Fibroblast of peridontal ligament (primary cell): Measurements from ENCODE around the gene P2RX5.
"Not testable (repeated sequence)": the region's sequence is repeated elsewhere in the genome, so short reads cannot be mapped to it uniquely, and the experiment has no call there.

Source experiments
- DNase-seq: peaks from one replicate; pipeline ENCODE4 v3.0.0-alpha.2; 2010; ENCODE audit errors: extremely low read depth

Gene P2RX5

DNA sequence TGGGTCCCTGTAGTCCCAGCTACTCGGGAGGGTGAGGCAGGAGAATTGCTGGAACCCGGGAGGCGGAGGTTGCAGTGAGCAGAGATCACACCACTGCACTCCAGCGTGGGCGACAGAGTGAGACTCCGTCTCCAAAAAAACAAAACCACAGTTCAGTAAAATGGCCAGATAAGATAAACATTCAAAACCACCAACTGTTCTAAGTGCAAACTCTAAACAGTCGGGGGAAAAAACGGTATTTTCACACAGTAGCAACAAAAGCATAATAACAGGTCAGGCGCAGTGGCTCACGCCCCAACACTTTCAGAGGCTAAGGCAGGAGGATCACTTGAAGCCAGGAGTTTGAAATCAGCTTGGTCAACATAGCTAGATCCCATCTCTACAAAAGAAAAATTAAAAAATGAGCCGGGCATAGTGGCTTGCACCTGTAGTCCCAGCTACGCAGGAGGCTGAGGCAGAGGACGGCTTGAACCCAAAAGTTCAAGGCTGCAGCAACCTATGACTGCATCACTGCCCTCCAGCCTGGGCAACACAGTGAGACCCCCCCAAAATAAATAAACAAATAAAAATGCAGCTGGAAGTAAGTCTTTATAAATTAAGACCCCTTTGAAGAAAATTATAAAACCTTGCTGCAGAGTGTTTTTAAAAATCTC, 17.0 kb upstream of the P2RX5 start:
- DNase-seq, result no peak

DNA sequence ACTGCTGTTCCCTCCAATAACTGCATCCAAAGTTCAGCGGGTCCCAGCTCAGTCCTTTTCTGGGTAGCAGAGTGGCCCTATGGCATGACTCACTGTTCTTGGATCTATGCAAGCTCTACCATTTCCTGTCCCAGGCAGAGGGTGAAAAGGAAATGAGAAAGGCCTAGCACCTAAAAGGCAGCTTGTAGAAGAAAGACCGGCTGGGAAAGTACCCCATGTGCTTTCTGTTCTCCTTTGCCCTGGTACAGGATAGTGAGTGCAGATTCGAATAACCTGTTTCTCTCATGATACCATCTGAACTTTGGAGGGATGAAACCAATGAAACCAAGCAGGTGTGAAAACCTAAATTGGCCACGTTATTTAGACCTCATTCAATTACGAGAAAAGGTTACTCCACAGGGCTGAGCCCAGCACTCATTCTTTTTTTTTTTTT, 15.0 kb upstream of the P2RX5 start:
- no peak for DNase-seq

DNA sequence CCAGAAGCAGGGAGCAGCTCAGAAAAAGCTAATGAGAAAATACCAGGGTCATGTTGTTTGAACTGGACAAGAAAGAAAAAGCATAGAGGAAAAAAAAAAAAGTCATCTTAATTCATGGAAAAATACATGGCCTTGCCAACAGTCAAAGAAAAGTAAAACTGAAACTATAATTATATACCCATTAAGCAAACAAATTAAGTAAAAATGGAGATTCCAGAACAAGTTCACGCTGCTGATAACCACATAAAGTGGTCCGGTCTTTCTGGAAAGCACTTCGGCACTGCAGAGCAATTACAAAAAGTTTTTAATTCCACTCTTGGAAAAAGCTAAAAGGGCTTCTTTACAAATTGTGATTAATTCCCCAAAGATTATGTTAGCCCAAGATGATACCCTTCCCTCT, 12.4 kb upstream of the P2RX5 start:
- no peak for DNase-seq

DNA sequence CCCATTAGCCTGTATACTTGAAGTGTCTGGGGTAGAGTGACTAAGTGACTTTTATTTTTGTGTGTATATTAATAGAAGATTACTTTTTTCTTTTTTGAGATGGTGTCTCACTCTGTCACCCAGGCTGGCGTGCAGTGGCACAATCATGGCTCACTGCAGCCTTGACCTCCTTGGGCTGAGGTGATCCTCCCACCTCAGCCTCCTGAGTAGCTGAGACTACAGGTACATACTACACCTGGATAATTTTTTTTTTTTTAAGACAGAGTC, 9.7 kb upstream of the P2RX5 start:
- DNase-seq, result not testable (repeated sequence)

DNA sequence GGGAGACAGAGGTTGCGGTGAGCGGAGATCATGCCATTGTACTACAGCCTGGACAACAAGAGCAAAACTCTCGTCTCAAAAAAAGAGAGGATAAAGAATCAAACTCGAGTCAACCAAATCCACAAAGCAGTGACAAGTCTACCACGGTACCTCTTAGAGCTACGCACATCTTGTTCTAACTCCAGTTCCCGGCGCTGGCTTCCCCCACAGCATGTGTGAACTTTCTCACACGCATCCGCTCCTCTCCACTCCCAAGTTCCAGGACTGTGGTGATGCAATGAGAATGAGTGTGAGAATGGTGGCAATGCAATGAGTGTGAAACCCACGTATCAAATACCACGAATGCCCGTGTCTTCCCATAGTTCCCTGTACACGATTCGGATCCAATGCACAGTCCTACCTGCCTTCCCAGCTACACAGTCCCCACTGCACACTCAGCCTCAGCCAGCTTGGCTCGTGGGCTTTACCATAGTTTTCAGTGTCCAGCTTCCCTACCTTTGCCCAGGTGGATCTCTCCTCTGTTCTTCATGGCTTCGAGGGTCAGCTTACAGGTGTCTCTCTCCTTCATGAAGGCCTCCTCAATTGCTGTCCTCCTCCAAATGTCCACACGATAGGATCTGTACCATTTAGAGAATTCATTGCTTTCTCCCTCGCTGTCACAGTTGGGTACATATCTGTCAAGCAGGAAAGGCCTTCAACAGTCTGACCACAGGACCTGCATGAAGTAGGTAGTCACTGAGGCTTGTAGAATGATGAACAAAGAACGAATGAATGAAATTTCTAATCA, 9.2 kb upstream of the P2RX5 start:
- no peak for DNase-seq

DNA sequence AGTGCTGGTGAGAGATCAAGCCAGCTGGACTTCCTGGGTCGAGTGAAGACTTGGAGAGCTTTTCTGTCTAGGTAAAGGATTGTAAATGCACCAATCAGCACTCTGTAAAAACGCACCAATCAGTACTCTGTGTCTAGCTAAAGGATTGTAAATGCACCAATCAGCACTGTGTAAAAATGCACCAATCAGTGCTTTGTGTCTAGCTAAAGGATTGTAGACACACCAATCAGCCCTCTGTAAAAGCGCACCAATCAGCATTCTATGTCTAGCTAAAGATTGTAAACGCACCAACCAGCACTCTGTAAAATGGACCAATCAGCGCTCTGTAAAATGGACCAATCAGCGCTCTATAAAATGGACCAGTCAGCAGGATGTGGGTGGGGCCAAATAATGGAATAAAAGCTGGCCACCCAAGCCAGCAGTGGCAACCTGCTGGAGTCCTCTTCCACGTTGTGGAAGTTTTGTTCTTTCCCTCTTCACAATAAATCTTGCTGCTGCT, 6.1 kb upstream of the P2RX5 start:
- not testable (repeated sequence) for DNase-seq

DNA sequence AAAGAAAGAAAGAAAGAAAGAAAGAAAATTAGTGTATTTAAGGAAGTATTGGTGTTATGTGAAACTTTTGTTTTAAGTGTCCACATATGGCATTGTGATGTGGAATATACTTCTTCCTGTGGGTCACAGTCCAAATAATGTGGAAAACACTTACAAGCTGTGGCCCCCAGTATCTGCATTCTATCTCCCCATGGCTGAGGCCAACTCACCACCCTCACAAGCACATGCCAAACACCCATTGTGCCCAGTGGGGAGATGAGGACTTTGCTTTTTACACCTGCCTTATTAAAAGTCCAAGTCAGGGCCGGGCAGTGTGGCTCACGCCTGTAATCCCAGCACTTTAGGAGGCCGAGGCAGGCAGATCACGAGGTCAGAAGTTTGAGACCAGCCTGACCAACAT, 4.0 kb upstream of the P2RX5 start:
- DNase-seq, result no peak

DNA sequence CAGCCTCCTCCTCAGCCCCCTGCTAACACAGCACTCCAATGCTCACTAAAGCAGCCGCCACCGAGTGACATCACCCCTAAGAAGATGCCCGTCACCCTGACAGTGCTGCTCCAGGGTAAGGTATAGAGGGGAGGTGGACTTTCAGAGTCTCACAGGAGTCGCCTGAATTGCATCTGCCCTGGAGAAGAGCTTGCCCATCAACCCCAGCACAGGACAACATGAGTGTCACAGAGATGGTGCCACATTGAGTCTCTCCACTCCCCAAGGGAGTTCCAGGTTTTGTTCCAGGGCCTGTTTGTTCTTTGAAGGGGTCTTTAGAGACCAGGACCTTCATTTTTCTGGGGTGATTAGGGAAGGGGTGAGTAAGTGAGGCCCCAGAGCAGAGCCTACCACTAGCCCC, 2.2 kb upstream of the P2RX5 start:
- DNase-seq, result no peak

DNA sequence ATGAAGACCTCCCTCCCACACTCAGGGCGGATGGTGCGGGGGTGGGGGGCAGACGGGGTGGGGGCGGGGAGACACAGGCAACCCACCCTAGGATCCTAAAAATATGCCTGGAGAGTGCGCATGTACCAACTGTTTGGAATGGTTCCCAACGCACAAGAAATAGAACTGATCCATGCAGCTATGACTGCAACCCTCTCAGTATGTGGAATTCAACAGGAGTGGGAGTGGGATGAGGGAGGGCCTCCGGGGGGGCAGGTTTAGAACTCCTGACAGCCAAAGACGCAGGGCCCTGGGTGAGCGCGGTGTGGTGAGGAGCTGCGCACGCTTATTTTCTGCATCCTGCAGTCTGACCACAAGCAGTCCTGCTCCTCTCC, 1.1 kb upstream of the P2RX5 start:
- no peak for DNase-seq

DNA sequence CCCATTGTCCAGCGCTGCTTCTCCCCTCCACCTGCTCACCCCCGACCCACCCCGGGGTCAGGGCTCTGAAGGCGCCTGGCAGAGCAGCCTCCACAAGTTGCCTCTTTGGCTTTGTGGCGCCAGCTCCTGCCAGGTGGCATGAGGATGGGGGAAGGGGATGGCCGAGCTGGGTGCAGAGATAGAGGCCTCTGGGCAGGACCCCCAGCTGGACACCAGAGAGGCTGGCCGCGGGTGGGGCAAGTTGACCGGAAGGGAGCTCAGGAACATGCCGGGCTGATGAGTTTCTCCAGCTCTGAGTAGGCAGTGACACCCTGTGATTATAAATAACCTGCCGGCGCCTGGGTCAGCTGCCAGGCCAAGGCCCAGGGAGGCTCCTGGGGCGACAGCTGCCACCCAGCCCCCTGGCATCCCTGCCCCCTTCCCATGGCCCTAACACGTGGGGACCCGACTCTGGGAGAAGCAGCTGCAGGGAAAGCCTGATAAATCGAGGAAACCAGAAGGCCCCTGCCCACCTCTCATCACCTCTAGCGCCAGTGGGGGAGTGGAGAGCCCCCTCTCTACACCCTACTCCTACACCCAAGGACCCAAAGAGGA, 729 bp downstream of the P2RX5 start:
- no peak for DNase-seq

DNA sequence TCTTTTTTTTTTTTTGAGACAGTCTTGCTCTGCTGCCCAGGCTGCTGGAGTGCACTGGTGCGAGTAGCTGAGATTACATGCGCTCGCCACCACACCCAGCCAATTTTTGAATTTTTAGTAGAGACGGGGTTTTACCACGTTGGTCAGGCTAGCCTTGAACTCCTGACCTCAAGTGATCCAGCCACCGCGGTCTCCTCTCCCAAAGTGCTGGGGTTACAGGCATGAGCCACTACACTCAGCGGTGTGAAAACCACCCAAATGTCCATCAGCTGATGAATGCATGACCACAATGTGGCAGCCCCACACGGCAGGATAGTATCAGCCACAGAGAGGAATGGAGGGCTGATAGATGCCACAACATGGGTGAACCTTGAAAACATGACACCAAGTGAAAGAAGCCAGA, 2.1 kb downstream of the P2RX5 start:
- no peak for DNase-seq

DNA sequence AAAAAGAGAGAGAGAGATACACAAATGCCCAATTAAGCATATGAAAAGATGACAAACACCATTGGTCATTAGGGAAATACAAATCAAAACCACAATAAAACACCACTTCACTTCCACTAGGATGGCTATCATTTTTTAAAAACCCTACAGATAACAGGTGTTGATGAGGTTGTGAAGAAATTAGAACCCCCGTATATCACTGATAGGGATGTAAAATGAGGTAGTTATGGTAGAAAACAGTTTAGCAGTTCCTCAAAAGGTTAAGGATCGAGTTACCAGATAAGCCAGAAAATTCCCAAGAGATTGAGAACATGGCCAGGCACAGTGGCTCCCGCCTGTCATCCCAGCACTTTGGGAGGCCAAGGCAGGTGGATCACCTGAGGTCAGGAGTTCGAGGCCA, 2.8 kb downstream of the P2RX5 start:
- no peak for DNase-seq

DNA sequence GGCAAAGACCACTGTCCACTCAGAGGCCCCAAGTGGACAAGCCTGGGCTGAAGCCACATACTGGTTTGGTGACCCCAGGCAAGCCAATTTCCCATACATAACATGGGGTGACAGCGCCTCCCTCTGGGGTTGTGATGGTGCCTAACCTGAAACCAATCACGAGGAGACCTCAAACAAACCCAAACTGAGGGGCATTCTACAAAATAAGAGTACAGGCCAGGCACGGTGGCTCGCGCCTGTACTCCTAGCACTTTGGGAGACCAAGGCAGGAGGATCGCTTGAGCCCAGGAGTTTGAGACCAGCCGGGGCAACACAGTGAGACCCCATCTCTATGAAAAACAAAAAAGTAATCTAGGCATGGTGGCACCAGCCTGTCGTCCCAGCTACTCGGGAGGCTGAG, 3.6 kb downstream of the P2RX5 start:
- DNase-seq, result no peak

DNA sequence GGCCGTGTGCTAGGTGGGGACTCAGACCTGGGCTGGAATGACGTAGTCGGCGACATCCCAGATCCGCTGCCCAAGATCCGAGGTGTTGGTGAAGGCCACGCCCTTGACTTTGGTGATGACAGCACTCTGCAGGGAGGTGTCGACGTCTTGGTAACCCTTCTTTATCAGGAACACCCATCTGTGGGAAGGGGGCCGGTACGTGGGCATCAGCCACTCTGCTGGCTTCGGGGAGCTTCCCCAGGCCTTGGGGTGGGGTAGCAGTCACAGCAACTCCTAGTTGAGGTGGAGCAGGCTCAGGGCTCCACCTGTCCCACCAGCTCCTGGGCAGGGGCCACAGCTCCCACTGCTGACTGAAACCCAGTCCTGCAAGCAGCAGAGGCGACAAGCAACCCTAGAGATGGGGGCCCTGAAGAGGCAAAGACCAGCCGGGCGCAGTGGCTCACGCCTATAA, 4.3 kb downstream of the P2RX5 start:
- no peak for DNase-seq

DNA sequence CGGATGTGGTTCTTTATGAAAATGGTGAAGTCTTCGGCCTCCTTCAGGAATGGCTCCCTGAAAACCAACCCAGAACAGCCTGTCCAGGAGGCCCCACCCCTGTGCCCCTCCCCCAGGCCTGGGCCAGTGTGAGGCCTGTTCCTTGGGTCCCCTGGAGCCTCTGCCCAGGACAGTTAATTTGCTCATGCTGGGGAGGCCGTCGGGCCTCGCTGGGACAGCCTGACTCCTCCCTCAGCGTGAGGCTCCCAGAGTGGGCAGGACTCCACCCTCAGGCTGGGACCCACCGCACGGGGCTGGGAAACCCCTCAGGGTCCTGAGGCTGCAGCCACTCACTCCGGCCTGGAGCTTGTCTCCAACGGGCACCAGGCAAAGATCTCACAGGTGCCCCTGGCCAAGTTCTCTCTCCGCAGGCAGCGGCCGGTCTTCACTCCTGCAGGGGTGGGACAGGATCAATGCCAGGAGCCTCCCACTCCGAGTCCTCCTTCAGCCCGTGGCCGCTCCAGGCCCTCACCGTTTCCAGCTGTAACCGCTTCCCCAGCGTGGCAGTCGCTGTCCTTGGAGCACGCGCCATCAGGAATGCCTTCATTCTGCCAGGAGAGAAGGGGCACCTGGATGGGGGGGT, 5.8 kb downstream of the P2RX5 start:
- DNase-seq, result no peak

DNA sequence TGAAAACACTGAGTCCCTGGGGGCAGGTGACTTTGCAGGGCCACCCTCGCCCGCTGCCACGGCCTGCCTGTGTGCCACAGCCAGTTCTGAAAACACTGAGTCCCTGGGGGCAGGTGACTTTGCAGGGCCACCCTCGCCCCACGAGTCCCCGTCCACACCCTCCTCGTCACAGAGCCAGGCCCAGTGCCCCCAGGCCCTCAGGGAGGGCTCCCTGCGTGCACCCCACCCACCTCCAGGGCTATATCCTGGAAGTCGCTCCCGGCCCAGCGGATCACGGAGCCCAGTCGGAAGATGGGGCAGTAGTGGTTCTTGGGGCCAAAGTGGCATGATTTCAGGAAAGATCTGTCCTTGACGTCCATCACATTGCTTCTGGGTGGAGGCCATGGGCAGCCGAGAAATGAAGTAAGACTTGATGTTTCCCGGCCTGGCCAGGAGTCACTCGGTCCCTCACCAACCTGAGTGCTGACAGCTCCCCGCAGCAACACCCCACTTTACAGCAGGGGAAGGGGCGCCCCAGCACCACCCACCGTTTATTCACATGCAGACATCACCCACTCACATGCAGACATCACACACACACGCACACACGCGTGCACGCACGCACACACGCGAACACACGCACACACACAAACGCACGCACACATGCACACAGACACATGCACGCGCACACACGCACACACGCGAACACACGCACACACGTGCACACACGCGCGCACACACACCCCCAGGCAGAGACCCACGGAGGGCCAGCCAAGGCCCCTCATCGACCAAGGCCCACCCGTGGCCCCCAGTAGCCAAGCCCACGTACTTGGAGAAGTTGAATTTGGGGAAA, 6.5 kb downstream of the P2RX5 start:
- DNase-seq, result no peak

DNA sequence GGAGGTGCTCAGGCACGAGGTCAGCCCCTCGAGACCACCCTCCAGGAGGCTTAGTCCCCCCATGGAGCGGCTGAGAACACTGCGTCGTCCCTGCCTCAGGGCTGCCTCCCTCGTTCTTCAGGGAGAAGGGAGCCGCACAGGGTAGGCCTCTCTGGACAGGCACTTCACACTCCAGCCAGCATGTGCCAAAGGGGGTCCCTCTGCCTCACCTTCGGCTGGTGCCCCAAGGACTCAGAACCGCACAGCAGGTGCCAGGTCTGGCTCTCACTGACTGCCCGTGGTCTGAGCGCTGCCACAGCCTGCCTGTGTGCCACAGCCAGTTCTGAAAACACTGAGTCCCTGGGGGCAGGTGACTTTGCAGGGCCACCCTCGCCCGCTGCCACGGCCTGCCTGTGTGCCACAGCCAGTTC, 7.1 kb downstream of the P2RX5 start:
- DNase-seq, result no peak

DNA sequence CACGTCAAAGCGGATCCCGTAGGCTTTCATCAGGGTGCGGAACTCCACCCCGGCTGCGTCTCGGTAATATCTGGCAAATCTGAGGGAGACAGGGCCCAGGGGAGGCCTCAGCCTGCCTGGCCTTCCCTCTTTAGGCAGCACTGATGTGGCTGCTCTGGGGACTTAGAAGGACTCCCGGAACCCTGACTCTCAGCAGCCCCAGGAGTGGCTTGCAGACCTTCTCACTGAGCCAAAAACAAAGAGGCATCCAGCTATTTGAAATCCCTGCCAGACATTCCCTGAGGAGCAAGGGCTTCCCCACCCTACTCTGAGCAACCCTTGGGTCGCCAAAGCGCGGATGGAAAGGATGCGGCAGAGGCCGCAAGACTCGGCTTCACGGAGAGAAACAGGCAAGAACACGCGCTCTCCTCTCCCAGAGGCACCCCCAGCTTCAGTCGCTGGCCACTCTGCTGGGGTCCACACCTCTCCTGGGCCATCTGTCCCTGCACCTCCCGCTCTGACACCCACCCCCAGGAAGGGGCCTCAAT, 7.9 kb downstream of the P2RX5 start:
- DNase-seq, result no peak

DNA sequence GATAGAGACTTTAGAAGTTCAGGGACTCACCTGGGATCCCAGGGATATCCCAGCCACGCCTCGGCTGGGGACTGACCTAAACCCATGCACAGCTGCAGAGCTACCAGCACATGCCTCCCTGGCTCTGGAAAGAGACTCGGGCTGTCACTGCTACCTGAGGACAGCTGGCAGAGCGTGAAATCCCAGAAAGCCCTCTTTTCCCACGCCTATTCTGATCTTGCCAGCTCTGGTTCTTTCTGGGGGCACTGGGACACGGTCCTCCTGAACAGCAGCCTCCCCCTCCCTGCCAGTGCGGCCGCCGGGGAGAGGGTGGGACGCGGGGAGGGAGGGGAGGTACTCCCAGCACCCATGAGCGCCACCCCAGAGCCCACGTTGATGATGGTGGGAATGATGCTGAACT, 10.8 kb downstream of the P2RX5 start:
- no peak for DNase-seq

DNA sequence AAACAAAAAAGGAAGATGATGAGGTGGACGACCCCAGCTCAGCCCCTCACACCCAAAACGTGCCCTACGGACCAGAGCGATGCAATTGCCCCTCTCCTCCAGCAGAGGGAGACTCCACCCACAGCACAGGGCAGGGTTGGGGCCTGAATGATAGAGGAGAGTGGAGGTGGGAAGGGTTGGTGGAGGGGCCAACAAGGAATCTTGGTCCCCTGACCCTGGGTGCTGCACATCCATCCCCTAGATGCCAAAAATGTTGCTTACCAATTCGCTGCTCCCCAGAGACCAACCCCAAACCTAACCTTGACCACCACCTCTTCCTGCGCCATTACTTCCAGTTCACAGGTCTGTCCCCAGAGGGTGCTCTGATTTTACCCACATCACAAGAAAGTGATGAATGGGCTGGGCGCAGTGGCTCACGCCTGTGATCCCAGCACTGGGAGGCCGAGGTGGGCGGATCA, 12.9 kb downstream of the P2RX5 start:
- DNase-seq, result no peak

DNA sequence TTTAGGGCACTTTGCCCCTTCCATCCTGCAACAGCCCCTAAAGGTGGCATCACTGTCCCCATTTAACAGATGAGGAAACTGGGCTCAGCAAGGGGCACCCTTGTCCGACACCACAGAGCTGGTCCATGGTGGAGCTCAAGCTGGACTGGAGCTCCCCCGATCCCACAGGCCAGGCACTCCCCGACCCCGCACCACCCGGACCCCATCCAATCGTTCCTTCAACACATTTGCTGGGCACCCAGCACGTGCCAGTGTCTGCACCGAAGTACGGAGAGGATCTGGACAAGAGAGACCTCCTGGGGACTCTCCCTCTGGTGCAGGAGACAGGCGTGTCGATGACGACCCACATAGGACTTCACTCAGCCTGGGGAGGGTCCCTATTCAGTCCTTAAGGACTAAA, 13.9 kb downstream of the P2RX5 start:
- no peak for DNase-seq

DNA sequence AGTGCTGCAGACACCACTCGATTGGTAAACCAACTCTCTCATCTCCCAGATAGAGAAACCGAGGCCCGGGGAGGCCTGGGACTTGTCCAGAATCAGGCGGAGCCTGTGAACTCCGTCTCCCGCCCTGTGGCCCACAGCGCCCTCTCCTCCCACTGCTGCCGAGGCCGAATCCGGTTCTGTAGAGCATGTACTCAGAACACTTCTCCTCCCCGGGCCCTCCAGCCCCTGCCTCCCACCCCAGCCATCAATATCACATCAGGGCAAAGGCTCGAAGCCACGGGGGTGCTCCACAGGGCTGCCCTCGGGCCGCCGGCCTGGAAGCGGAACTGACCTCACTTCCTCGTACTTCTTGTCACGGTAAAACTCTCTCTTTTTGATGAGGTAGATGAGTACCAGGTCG, 14.4 kb downstream of the P2RX5 start:
- no peak for DNase-seq
